ENCODE data around the gene FRMPD4.

The FRMPD4 gene

GRCh38 chrX:12701628-12702027 lies 563.4 kb downstream of the FRMPD4 start:
- TF ChIP-seq, protein P1, sequence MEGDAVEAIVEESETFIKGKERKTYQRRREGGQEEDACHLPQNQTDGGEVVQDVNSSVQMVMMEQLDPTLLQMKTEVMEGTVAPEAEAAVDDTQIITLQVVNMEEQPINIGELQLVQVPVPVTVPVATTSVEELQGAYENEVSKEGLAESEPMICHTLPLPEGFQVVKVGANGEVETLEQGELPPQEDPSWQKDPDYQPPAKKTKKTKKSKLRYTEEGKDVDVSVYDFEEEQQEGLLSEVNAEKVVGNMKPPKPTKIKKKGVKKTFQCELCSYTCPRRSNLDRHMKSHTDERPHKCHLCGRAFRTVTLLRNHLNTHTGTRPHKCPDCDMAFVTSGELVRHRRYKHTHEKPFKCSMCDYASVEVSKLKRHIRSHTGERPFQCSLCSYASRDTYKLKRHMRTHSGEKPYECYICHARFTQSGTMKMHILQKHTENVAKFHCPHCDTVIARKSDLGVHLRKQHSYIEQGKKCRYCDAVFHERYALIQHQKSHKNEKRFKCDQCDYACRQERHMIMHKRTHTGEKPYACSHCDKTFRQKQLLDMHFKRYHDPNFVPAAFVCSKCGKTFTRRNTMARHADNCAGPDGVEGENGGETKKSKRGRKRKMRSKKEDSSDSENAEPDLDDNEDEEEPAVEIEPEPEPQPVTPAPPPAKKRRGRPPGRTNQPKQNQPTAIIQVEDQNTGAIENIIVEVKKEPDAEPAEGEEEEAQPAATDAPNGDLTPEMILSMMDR (conservative IDR thresholded peaks at IDR 0.05; ENCODE audit: low read depth): peak; percentile 46; the same call in 1 of the 2 replicates
- ChIA-PET POLR2A (ENCODE audit: low non-redundant PET) (interaction anchor here (0.6 kb wide), 1 partner anchor 134 kb away, joined by 3 read pairs; no protein-coding TSS in a partner anchor), CTCF (interaction anchor here (0.5 to 1.3 kb wide), 11 partner anchors 10 to 1227 kb away, joined by 3 to 7 read pairs (median 4); no protein-coding TSS in a partner anchor)
- DNase-seq (ENCODE audit: low spot score): peak; percentile 48
- H3K27ac ChIP-seq: no peak overlapping the region

DNA sequence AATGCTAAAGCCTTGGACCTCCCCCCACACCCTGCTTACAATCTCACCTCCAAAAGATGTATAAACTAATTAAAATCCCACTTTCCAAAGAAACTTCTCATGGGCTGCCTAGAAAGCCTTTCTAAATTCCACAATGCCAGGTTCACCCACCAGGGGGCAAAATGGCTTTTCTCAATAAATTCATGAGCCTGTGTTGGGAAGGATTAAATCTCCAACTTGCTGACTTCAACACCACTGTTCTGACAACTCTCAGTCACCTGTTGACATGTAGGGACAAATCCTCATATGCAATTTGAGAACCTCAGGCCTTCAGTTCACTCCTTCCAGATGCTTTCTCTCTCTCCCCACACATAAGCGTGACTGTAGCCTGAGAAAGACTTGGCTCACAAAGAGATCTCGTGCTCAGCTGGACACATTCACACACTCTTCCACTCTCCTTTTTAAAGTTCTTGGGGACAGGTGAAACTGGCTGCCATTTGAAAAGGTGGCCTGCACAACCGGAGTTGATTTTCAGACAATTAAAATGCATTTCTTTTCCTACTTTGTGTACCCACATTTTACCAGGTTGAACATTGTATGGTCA lies 564.3 kb downstream of the FRMPD4 start:
- no peak overlapping the region for H3K27ac ChIP-seq
- no peak for DNase-seq (ENCODE audit: low spot score)
- ChIA-PET POLR2A (ENCODE audit: low non-redundant PET) (no interaction called here), CTCF (interaction anchor here (0.6 to 0.9 kb wide), 2 partner anchors 9 to 151 kb away, joined by 3 to 4 read pairs; no protein-coding TSS in a partner anchor)
- TF ChIP-seq, protein P1 (conservative IDR thresholded peaks at IDR 0.05; ENCODE audit: low read depth): no peak

GRCh38 chrX:12704706-12705105 lies 566.4 kb downstream of the FRMPD4 start:
- ChIA-PET POLR2A (ENCODE audit: low non-redundant PET) (no interaction called here), CTCF (no interaction called here)
- no peak overlapping the region for H3K27ac ChIP-seq
- TF ChIP-seq, protein P1 (conservative IDR thresholded peaks at IDR 0.05; ENCODE audit: low read depth): no peak
- no peak for DNase-seq (ENCODE audit: low spot score)

GRCh38 chrX:12709047-12709446 lies 570.8 kb downstream of the FRMPD4 start:
- no peak for DNase-seq (ENCODE audit: low spot score)
- ChIA-PET CTCF (no interaction called here), POLR2A (ENCODE audit: low non-redundant PET) (no interaction called here)
- no peak overlapping the region for H3K27ac ChIP-seq
- TF ChIP-seq, protein P1 (conservative IDR thresholded peaks at IDR 0.05; ENCODE audit: low read depth): no peak

GRCh38 chrX:12711435-12712040 lies 573.3 kb downstream of the FRMPD4 start:
- H3K27ac ChIP-seq: no peak overlapping the region
- ChIA-PET CTCF (interaction anchor here (1.6 kb wide), 1 partner anchor 9 kb away, joined by 4 read pairs; no protein-coding TSS in a partner anchor), POLR2A (ENCODE audit: low non-redundant PET) (no interaction called here)
- TF ChIP-seq, protein P1 (conservative IDR thresholded peaks at IDR 0.05; ENCODE audit: low read depth): no peak
- DNase-seq (ENCODE audit: low spot score): no peak

DNA sequence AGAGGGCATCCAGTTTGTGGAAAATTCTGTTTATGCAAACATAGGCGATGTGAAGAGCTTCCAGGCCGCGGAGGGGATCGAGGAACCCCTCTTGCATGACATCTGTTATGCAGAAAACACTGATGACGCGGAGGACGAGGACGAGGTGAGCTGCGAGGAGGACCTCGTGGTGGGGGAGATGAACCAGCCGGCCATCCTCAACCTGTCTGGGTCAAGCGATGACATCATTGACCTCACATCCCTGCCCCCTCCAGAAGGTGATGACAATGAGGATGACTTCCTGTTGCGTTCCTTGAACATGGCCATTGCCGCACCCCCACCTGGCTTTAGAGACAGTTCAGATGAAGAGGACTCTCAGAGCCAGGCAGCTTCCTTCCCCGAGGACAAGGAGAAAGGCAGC lies 578.3 kb downstream of the FRMPD4 start:
- CTCF ChIA-PET: no interaction called here
- POLR2A ChIA-PET (ENCODE audit: low non-redundant PET): no interaction called here

More for the DNA sequence above, 578.3 kb downstream of the FRMPD4 start:
- DNase-seq (ENCODE audit: low spot score): no peak
- TF ChIP-seq, protein P1 (conservative IDR thresholded peaks at IDR 0.05; ENCODE audit: low read depth): no peak
- H3K27ac ChIP-seq: no peak overlapping the region

Measured in RWPE1 (cell line).